Stimulated activated CD8-positive, alpha-beta memory T cell treated with anti-CD3 and anti-CD28 coated beads, Interleukin-7, amount 100 ng/mL, for 48 hours (primary cell): ENCODE data around the gene RAB11B.
"Not testable (repeated sequence)": the region's sequence is repeated elsewhere in the genome, so short reads cannot be mapped to it uniquely, and the experiment has no call there.

Experiments used
- DNase-seq, 2 donors: peaks; one replicate each; pipeline ENCODE4 v3.0.0-alpha.2; 2020; ENCODE audit warnings: low read depth in 1 of 2; ENCODE audit errors: extremely low read depth in 1 of 2

RAB11B gene

DNA sequence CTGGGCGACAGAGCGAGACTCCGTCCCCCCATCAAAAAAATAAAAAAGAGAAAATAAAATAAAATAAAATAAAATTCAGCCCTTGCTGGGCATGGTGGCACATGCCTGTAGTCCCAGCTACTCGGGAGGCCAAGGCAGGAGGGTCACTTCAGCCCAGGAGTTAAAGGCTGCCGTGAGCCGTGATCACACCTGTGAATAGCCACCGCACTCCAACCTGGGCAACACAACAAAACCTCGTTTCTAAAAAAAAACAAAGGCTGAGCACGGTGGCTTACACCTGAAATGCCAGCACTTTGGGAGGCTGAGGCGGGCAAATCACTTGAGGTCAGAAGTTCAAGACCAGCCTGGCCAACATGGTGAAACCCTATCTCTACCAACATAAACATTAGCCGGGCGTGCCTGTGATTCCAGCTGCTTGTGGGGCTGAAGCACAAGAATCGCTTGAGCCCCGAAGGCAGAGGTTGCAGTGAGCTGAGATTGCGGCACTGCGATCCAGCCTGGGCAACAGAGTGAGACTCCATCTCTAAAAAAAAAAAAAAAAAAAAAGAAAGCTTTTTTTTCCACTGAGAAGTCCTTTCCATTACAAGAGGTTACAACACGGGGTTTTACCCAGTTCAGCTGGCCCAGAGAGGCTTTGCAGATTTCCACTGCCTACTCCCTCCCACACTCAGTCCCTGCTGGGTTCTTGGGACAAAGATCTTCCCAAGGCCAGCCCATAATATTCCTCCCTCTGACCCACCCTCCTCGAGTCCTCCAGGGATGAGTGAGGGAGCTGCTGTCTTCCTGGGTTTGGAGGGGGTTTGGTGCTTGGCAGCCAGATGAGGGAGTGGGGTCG lies 19.8 kb upstream of the RAB11B start:
- no peak for DNase-seq

DNA sequence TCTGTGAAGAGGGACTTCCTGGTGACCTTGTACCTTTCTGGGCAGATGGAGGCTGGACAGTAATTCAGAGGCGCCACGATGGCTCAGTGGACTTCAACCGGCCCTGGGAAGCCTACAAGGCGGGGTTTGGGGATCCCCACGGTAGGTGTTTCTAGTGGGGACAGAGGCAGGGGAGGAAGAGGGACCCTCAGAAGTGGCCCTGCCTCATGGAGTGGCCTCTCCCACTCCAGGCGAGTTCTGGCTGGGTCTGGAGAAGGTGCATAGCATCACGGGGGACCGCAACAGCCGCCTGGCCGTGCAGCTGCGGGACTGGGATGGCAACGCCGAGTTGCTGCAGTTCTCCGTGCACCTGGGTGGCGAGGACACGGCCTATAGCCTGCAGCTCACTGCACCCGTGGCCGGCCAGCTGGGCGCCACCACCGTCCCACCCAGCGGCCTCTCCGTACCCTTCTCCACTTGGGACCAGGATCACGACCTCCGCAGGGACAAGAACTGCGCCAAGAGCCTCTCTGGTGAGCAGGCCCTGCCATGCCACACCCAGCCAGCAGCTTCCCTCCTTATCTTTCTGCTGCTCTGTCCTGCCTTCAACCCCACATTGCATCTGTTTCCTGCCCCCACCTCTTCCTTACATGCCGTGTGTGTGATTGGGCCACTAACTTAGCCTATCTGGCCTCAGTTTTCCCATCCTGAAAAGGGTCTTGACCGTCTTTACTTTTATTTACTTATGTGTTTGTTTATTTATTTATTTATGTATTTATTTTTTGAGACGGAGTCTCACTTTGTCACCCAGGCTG lies 19.0 kb upstream of the RAB11B start:
- no peak for DNase-seq

DNA sequence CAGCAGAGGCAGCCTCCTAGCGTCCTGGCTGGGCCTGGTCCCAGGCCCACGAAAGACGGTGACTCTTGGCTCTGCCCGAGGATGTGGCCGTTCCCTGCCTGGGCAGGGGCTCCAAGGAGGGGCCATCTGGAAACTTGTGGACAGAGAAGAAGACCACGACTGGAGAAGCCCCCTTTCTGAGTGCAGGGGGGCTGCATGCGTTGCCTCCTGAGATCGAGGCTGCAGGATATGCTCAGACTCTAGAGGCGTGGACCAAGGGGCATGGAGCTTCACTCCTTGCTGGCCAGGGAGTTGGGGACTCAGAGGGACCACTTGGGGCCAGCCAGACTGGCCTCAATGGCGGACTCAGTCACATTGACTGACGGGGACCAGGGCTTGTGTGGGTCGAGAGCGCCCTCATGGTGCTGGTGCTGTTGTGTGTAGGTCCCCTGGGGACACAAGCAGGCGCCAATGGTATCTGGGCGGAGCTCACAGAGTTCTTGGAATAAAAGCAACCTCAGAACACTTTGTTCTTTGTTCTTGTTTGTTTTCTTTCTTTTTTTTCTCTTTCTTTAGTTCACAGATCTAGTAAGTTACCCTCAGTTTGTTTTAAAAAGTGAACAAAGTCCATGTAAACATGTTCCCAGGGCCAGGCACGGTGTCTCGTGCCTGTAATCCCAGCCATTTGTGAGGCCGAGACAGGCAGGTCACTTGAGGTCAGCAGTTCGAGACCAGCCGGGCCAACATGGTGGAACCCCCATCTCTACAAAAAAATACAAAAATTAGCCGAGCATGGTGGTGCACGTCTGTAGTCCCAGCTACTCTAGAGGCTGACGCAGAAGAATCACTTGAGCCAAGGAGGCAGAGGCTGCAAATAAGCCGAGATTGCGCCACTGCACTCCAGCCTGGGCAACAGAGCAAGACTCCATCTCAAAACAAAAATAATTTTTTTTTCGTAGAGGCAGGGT lies 16.0 kb upstream of the RAB11B start:
- DNase-seq = no peak

DNA sequence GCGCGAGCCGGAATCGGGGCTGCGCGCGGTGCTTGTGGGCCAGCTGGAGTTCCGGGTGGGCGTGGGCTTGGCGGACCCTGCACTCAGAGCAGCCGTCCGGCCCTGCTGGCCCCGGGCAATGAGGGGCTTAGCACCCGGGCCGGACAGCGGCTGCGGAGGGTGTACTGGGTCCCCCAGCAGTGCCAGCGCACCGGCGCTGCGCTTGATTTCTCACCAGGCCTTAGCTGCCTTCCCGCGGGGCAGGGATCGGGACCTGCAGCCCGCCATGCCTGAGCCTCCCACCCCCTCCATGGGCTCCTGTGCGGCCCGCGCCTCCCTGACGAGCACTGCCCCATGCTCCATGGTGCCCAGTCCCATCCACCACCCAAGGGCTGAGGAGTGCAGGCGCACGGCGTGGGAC lies 14.4 kb upstream of the RAB11B start:
- not testable (repeated sequence) for DNase-seq

DNA sequence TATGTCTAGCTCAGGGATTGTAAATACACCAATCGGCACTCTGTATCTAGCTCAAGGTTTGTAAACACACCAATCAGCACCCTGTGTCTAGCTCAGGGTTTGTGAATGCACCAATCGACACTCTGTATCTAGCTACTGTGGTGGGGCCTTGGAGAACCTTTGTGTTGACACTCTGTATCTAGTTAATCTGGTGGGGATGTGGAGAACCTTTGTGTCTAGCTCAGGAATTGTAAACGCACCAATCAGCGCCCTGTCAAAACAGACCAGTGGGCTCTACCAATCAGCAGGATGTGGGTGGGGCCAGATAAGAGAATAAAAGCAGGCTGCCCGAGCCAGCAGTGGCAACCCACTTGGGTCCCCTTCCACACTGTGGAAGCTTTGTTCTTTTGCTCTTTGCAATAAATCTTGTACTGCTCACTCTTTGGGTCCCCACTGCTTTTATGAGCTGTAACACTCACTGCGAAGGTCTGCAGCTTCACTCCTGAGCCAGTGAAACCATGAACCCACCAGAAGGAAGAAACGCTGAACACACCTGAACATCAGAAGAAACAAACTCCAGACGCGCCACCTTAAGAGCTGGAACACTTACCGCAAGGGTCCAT lies 13.7 kb upstream of the RAB11B start:
- not testable (repeated sequence) for DNase-seq

DNA sequence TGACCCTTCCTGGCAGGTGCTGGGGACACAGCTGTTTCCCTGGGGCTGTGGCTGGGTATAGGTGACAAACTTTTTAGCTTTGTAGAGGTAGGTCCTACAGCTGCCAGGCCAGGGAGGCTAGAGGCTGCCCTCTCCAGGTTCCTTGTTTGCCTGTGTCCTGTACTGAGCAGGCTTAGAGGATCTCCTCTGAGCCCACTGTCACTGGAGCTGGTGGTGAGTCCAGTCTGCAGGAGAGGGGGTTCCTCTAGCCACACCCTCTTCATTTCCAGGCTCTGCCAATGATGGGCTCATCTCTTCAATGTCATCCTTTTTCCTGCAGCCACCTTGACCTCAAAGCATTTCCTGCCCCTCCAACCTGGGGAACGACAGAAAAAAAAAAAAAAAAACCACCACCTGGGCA lies 12.6 kb upstream of the RAB11B start:
- no peak for DNase-seq

DNA sequence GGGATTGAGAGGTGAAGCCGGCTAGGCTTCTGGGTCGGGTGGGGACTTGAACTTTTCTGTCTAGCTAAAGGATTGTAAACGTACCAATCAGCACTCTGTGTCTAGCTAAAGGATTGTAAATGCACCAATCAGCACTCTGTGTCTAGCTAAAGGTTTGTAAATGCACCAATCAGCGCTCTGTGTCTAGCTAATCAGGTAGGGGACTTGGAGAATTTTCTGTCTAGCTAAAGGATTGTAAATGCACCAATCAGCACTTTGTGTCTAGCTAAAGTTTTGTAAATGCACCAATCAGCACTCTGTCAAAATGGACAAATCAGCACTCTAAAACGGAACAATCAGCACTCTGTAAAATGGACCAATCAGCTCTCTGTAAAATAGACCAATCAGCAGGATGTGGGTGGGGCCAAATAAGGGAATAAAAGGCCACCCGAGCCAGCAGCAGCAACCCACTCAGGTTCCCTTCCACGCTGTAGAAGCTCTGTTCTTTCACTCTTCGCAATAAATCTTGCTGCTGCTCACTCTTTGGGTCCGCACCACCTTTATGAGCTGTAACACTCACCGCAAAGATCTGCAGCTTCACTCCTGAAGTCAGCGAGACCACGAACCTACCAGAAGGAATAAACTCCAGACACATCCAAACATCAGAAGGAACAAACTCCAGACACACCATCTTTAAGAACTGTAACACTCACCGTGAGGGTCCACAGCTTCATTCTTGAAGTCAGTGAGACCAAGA lies 10.8 kb upstream of the RAB11B start:
- DNase-seq = not testable (repeated sequence)

DNA sequence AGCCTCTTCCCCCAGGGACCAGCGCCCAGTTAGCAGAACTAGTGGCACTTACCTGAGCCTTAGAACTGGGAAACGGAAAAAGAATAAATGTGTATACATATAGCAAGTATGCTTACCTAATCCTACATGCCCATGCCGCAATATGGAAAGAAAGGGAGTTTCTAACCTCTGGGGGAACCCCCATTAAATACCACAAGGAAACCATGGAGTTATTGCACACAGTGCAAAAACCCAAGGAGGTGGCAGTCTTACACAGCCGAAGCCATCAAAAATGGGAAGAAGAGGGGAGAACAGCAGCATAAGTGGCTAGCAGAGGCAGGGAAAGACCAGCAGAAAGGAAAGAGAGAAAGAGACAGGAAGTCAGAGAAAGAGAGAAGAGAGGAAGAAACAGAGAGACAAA lies 5.6 kb upstream of the RAB11B start:
- DNase-seq = not testable (repeated sequence)

DNA sequence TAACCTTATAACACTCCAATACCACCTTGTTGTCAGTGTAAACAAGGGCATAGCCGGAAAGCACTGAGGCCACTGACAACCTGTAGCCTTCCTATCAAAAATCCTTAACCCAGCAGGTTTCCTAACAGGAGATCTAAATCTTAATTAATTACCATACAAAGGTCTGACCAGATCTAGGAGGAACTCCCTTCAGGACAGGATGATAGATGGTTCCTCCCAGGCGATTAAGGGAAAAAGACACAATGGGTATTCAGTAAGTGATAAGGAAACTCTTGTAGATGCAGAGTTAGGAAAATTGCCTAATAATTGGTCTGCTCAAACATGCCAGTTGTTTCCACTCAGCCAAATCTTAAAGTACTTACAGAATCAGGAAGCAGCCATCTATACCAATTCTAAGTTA lies 5.1 kb upstream of the RAB11B start:
- not testable (repeated sequence) for DNase-seq

DNA sequence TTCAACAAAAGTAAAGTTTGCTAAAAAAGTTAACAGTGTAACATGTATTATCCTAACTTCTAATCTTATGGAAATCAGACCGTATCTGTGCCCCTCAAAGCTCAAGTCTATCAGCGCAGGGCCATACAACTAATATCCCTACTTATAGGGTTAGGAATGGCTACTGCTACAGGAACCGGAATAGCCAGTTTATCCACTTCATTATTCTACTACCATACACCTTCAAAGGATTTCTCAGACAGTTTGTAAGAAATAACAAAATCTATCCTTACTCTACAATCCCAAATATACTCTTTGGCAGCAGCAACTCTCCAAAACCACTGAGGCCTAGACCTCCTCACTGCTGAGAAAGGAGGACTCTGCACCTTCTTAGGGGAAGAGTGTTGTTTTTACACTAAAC lies 4.6 kb upstream of the RAB11B start:
- not testable (repeated sequence) for DNase-seq

DNA sequence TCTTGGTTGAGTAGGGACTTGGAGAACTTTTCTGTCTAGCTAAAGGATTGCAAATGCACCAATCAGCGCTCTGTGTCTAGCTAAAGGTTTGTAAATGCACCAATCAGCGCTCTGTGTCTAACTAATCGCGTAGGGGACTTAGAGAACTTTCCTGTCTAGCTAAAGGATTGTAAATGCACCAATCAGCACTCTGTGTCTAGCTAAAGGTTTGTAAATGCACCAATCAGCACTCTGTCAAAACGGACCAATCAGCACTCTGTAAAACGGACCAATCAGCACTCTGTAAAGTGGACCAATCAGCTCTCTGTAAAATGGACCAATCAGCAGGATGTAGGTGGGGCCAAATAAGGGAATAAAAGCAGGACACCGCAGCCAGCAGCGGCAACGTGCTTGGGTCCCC lies 3.7 kb upstream of the RAB11B start:
- not testable (repeated sequence) for DNase-seq

DNA sequence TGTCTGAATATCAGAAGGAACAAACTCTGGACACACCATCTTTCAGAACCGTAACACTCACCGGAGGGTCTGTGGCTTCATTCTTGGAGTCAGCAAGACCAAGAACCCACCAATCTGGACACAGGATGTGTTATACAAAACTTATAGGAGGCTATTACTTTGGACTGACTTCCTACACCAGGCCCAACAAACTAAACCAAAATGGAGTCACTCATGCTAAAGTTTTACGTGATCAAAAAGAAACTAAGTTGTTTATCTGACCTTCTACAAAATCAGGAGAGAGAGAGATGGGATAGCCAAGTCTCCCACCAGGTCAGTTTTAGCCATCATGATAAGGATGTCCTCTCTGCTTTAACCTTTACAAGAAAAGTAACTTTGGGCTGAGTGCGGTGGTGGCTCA lies 3.2 kb upstream of the RAB11B start:
- no peak for DNase-seq

DNA sequence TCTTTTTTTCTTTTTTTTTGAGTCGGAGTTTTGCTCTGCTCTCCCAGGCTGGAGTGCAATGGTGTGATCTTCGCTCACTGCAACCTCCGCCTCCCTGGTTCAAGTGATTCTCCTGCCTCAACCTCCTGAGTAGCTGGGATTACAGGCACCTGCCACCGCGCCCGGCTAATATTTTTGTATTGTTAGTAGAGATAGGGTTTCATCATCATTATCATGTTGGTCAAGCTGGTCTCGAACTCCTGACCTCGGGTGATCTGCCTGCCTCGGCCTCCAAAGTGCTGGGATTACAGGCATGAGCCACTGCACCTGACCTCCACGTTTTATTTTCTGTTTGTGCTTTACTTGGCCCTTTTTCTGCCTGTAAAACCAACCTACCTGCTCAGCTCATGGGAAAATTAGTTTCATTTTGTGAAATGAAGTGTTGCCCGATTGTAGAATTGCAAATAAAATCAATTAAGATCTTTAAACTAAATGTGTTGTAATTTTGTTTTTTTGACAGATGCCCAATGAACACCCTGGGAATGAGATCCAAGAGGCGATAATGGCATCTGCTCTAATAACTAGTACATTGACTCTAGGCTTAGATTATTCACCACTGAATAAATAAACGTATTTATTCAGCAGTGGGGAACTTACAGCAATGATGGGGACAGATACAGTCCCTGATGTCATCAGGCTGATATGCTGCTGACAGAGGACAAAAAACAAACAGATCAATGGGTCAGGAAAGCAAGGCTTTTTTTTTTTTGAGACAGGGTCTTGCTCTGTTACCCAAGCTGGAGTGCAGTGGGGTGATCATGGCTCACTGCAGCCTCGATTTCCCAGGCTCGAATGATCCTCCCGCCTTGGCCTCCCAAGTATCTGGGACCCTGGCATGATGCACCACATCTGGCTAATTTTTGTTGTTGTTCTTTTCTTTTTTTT lies 2.2 kb upstream of the RAB11B start:
- no peak for DNase-seq

DNA sequence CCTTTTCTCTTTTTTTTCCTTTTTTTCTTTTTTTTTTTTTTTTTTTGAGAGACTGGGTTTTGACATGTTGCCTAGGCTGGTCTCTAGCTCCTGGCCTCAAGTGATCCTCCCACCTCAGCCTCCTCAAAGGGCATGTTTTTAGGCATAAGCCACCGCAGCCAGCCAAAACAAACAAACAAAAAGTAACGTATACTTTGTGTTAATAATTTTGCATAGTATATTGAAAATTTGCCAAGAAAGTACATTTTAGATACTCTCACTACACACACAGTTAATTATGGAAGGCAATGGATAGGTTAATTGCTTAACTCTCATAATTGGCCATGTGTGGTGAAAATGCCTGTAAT lies 1.6 kb upstream of the RAB11B start:
- DNase-seq = no peak

DNA sequence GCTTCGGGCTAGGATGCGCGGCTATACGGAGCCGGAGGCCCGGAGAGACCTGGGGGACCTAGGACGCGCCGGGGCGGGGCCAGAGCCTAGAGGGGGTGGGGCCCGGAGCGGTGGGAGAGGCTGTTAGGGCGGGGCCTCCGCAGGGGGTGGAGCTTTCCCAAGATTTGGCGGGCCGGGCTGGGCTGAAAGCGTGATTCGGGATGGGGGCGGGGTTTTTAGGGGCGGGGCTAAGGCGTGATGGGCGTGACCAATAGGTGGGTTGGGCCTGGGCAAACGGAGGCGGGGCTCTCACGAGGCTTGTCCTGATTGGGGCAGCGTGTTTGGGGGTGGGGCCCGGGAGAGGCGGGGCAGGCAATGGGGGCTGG lies 439 bp downstream of the RAB11B start:
- peak; percentile 87 to 92 for DNase-seq

DNA sequence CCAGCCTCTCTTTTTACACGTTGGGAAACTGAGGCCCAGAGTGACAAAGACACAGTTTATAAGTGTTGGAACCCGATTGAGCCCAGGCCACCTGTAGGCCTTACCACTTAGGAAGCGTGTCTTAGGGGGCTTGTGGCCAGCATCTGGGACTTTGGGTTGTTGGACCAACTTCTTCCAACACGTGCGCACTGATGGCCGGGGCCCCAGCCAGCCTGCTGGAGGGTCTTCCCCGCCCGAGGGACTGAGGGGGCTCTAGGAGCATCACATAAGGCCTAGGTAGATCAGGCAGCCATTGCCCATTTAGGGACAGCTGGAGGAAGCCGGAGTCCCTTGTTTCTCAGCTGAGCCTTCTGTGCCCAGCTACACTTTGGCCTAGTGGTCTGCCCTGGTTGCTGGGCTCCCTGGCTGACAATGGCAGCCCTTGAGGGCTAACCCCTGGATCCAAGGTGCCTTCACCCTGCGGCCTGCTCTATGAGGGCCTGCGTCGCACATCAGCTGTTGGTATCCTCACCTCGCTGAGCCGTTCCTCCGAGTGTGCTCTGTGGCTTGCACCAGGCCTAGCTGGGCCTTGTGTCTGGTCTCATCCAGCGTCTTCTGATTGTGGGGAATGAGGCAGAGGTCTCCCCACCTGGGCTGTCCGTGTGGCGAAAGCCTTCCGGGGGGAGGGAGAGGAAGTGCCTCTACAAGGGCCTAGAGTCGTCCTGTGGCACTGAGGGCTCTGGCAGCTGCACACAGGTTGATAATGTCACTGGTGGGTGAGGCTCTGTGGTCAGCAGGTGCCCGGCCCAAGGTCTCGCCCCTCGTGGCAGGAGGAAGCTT lies 1.2 kb downstream of the RAB11B start:
- DNase-seq = no peak

DNA sequence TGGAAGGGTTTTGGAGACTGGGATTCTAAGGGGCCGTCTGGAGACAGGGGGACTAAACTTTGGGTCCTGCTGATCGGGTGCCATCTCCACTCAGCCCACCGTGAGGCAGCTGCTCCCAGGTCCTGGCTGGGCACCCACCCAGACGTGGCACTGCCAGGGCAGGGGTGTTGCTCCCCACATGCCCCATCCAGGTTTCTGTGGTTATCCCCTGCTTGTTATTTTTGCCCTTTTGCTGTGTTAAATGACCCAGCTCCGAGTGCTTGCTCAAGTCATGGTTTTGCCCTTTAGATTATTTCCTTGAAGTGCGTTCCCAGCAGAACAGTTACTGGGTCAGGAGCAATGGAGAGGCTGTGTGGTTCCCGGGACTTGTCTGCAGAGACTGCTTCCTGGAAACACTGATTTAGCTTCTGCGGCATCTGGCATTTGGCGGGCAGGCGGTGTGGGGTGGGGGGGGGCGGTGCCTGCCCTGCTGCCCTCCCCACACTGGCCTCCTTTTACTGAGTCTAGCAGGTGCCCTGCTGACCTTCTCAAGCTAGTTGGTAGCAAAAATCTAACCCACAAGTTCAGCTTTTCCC lies 1.9 kb downstream of the RAB11B start:
- DNase-seq = no peak
